ENCODE measurements around the gene MRPL2. TPM values are rescaled to one million over a fixed set of nuclear protein-coding genes. Genes with fewer than 3 reads are reported as not detected.

MRPL2 gene
- total and polyA plus RNA-seq, 2 of the 8 experiments (the other 6 are each of a cell fraction or from before 2014, with no cell fraction given) = 58.7 to 99.9 TPM

DNA sequence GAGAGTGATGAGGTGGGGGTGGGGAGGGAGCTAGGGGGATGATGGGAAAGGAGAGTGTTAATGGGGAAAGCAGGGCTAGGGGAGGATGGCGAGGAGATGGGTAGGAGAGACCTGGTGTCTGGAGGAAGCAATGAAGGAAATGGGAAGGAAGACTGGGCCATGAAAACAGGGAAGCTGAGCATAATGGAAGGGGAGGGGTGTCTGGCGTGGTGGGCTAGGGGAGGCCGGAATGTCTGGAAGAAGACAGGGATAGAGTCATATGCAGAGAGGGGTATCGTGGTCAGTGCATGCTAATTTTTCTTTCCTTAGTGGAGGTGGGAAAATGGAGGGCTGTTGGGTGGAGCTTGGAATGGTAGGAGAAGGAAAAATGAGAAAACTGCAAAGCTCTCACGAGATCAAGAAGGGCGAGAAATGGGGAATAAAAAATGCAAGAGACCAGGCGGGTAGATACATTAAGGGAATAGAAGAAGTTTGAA is 44.8 kb downstream of the MRPL2 start:
- no peak overlapping the region for H4K8ac ChIP-seq (ENCODE audit: extremely low read depth, insufficient read depth, low read length)
- H3K14ac ChIP-seq (ENCODE audit: insufficient read length) = no peak overlapping the region
- ChIA-PET CTCF (ENCODE audit: partially characterized antibody) (interaction anchor here (0.6 to 2.2 kb wide), 13 partner anchors 27 to 530 kb away, joined by 3 to 9 read pairs (median 3); partner anchors contain the start of genes GNMT and PTK7), POLR2A (ENCODE audit: partially characterized antibody) (interaction anchor here (0.9 to 27.9 kb wide), 17 partner anchors 11 to 161 kb away, joined by 3 to 584 read pairs (median 6); partner anchors contain the start of genes CNPY3, CUL7, KLC4 and MRPL2)
- peak overlapping the region; percentile 84 for H2AK5ac ChIP-seq (ENCODE audit: low read depth, low read length)
- H4K20me1 ChIP-seq (replicated peaks in 1 of 2; ENCODE audit: control insufficient read depth in 1 of 2, insufficient read depth in 2 of 2, low read length in 2 of 2) = peaks cover 0 to 9% of the 10 kb centered on the region in 2 experiments
- no peaks in the 10 kb centered on the region for H3K9me3 ChIP-seq (ENCODE audit: insufficient read depth in 2 of 2, low read depth in 1 of 2, low read length in 1 of 2)
- peak overlapping the region in 3 of 4 experiments; percentile 68 to 81 (median 77); a peak in 6 of 7 replicates for H3K9ac ChIP-seq (replicated peaks in 1 of 4; ENCODE audit: extremely low read depth in 1 of 4, low read depth in 3 of 4, low read length in 3 of 4)
- H3K79me1 ChIP-seq (ENCODE audit: low read depth, low read length) = peaks cover 8% of the 10 kb centered on the region
- no peak overlapping the region for H2AFZ ChIP-seq (ENCODE audit: low read length)
- peaks cover 7% of the 10 kb centered on the region for H3K23me2 ChIP-seq (ENCODE audit: low read depth, low read length)
- H3K4ac ChIP-seq (replicated peaks; ENCODE audit: insufficient read length, low read depth, low read length) = peak overlapping the region; percentile 17
- peaks cover 0 to 9% (median 4%) of the 10 kb centered on the region in 4 experiments; a peak in 6 of 7 replicates for H3K4me1 ChIP-seq (replicated peaks in 1 of 4; ENCODE audit: control insufficient read depth in 3 of 4, insufficient read depth in 4 of 4, low read length in 3 of 4)
- DNase-seq (ENCODE audit: low read depth in 1 of 2, low spot score in 2 of 2) (no peak), FAIRE-seq (no peak)
- H3K27ac ChIP-seq (ENCODE audit: low read depth, low read length) = peak overlapping the region; percentile 54
- peak overlapping the region; percentile 91 for H2BK5ac ChIP-seq (ENCODE audit: low read depth, low read length)
- H3K79me2 ChIP-seq (ENCODE audit: control insufficient read depth in 1 of 2, insufficient read depth in 2 of 2, low read length in 2 of 2) = peaks cover 3 to 45% of the 10 kb centered on the region in 2 experiments; a peak in 2 of 4 replicates
- peak overlapping the region; percentile 78 to 90 for H3K4me2 ChIP-seq (ENCODE audit: insufficient read depth in 1 of 2, low read depth in 2 of 2, low read length in 2 of 2)
- peak overlapping the region; percentile 82 for H4K5ac ChIP-seq (ENCODE audit: insufficient read length, low read depth, low read length)
- no peak overlapping the region for H2BK120ac ChIP-seq (replicated peaks; ENCODE audit: low read depth, low read length)
- peaks cover 16 to 46% (median 38%) of the 10 kb centered on the region in 4 experiments for H3K36me3 ChIP-seq (ENCODE audit: control insufficient read depth in 2 of 4, insufficient read depth in 4 of 4, low read length in 3 of 4)
- H2BK12ac ChIP-seq (ENCODE audit: low read depth, low read length) = peak overlapping the region; percentile 53; the same call in 1 of the 2 replicates
- H2BK15ac ChIP-seq (ENCODE audit: low read length) = peak overlapping the region; percentile 75; the same call in 1 of the 2 replicates
- H3K23ac ChIP-seq (ENCODE audit: insufficient read length) = no peak overlapping the region
- peak overlapping the region; percentile 36 for H4K91ac ChIP-seq (replicated peaks; ENCODE audit: insufficient read length, low read length)
- no peak overlapping the region for H2BK20ac ChIP-seq (ENCODE audit: low read length)
- H3K4me3 ChIP-seq (ENCODE audit: extremely low read depth in 1 of 4, insufficient read depth in 2 of 4, low read depth in 3 of 4, low read length in 4 of 4) = peak overlapping the region; percentile 76 to 99 (median 88)
- TF ChIP-seq YY1 (IDR thresholded peaks at IDR 0.05; ENCODE audit: low read depth, low read length) = peak; percentile 34; the same call in 1 of the 2 replicates
- TF ChIP-seq JUN (IDR thresholded peaks at IDR 0.05; ENCODE audit: low read depth, low read length) = no peak
- TF ChIP-seq POLR2AphosphoS5 (IDR thresholded peaks at IDR 0.05; ENCODE audit: low read depth, low read length) = 0 out of 2 replicates have a peak, but pooled peaks have one; percentile 8
- TF ChIP-seq TEAD4 (IDR thresholded peaks at IDR 0.05; ENCODE audit: low read depth, low read length) = no peak
- TF ChIP-seq TBP (IDR thresholded peaks at IDR 0.05; ENCODE audit: low read depth, low read length) = no peak
- peak; percentile 17 for TF ChIP-seq KDM4A (IDR thresholded peaks at IDR 0.05; ENCODE audit: low read depth, low read length, severe bottlenecking)
- no peak for TF ChIP-seq TAF7 (optimal IDR thresholded peaks at IDR 0.05; ENCODE audit: borderline replicate concordance, low read depth, low read length)
- peak; percentile 5; the same call in 1 of the 2 replicates for TF ChIP-seq KDM1A (IDR thresholded peaks at IDR 0.05; ENCODE audit: borderline replicate concordance, low read length)
- peak; percentile 13 for TF ChIP-seq ASH2L (IDR thresholded peaks at IDR 0.05; ENCODE audit: low read length)
- peak in 1 of 2 experiments; percentile 50; a peak in 1 of 4 replicates for TF ChIP-seq SIN3A (conservative IDR thresholded peaks at IDR 0.05 in 1 of 2, IDR thresholded peaks at IDR 0.05 in 1 of 2; ENCODE audit: low read depth in 1 of 2, low read length in 2 of 2)
- no peak for TF ChIP-seq CHD2 (IDR thresholded peaks at IDR 0.05; ENCODE audit: low read length)
- 5% methylated on average over 6 of the region's 7 CpGs; no CpG with 5 or more reads in 1 of the 2 experiments for WGBS, 2 experiments (ENCODE audit: extremely low coverage in 1 of 2, insufficient coverage in 1 of 2, insufficient read length in 1 of 2, insufficient replicate concordance in 2 of 2, low coverage in 1 of 2, low lambda C conversion rate in 2 of 2, missing lambda C conversion rate in 1 of 2)
- H3K27me3 ChIP-seq (replicated peaks in 1 of 4; ENCODE audit: control insufficient read depth in 3 of 4, extremely low read depth in 1 of 4, insufficient read depth in 3 of 4, low read length in 3 of 4) = no peaks in the 10 kb centered on the region
- H3K18ac ChIP-seq (ENCODE audit: extremely low read depth, low read length) = peak overlapping the region; percentile 75
- H3K56ac ChIP-seq (replicated peaks; ENCODE audit: insufficient read length, low read depth, low read length) = peak overlapping the region; percentile 75
